IPS-15b (cell line): ENCODE results near the gene OR1L6.

ENCODE experiments used
- H3K27me3 ChIP-seq: one replicate; pipeline ENCODE4 v1.6.1; 2013; ENCODE audit warnings: low read length; ENCODE audit not compliant: control insufficient read depth, insufficient read depth
- H3K36me3 ChIP-seq: one replicate; pipeline ENCODE4 v1.6.1; 2013; ENCODE audit warnings: low read length; ENCODE audit not compliant: control insufficient read depth, insufficient read depth
- H3K4me1 ChIP-seq: one replicate; pipeline ENCODE4 v1.6.1; 2013; ENCODE audit warnings: mild to moderate bottlenecking, low read length; ENCODE audit not compliant: control insufficient read depth, insufficient read depth
- H3K4me3 ChIP-seq: one replicate; pipeline ENCODE4 v1.5.1; 2013; ENCODE audit warnings: low read depth, low read length
- H3K9ac ChIP-seq: one replicate; pipeline ENCODE4 v1.6.1; 2013; ENCODE audit warnings: low read depth, mild to moderate bottlenecking, low read length
- H3K9me3 ChIP-seq: one replicate; pipeline ENCODE4 v1.6.1; 2013; ENCODE audit warnings: mild to moderate bottlenecking, low read length; ENCODE audit not compliant: control insufficient read depth, insufficient read depth

The OR1L6 gene

DNA sequence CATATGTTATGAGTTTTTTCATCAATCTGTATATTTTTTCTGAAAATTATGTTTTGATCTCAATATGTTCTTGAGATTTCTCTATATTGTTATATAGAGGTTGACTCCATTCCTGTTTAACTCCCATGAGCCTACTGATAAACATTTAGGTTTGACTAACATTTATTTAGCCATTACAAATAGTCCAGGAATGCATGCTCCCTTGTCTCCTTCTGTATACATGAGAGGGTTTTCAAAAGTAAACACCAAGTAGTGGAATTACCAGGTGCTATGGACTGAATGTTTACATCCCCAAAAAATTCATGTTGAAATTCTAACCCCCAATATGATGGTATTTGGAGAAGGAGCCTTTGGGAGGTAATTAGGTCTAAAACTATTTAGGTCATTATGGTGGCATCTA is 43.2 kb downstream of the OR1L6 start:
- no peaks in the 10 kb centered on the region for H3K36me3 ChIP-seq
- no peaks in the 10 kb centered on the region for H3K27me3 ChIP-seq
- no peak overlapping the region for H3K9ac ChIP-seq
- no peaks in the 10 kb centered on the region for H3K4me1 ChIP-seq
- H3K9me3 ChIP-seq: no peaks in the 10 kb centered on the region
- no peak overlapping the region for H3K4me3 ChIP-seq

DNA sequence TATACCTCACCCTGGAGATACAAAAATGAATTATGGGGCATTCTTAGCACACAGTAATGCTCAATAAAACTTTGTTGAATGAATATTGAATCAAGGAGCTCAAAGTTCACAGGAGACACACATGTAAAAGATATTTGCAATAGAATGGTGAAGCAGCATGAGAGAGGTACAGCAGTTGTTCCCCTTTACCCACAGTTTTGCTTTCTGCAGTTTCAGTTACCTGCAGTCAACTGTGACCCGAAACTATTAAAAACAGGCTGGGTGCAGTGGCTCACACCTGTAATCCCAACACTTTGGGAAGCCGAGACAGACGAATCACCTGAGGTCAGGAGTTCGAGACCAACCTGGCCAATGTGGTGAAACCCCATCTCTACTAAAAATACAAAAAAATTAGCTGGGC is 44.2 kb downstream of the OR1L6 start:
- Histone ChIP-seq H3K4me3 (no peak overlapping the region), H3K4me1 (no peaks in the 10 kb centered on the region), H3K27me3 (no peaks in the 10 kb centered on the region)

DNA sequence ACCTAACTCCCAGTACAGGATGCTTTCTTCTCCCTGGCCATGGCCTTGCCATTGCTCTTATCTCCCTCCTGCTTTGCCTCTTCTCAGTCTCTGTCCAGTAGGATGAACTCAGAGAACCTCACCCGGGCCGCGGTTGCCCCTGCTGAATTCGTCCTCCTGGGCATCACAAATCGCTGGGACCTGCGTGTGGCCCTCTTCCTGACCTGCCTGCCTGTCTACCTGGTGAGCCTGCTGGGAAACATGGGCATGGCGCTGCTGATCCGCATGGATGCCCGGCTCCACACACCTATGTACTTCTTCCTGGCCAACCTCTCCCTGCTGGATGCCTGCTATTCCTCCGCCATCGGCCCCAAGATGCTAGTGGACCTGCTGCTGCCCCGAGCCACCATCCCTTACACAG is 46.7 kb downstream of the OR1L6 start, which contains the start of gene OR5C1:
Gene OR5C1 (plus strand): TSS at position 103 of the 400 bp plus-strand sequence. CDS start 0 bp downstream, at position 103.
- no peaks in the 10 kb centered on the region for H3K4me1 ChIP-seq
- no peaks in the 10 kb centered on the region for H3K27me3 ChIP-seq
- H3K4me3 ChIP-seq: no peak within 1 kb of the TSS
- no peak within 1 kb of the TSS for H3K9ac ChIP-seq
- no peaks in the 10 kb centered on the region for H3K9me3 ChIP-seq
- no peaks in the 10 kb centered on the region for H3K36me3 ChIP-seq

More for the DNA sequence above, 44.2 kb downstream of the OR1L6 start:
- Histone ChIP-seq H3K9me3 (no peaks in the 10 kb centered on the region), H3K36me3 (no peaks in the 10 kb centered on the region), H3K9ac (no peak overlapping the region)

DNA sequence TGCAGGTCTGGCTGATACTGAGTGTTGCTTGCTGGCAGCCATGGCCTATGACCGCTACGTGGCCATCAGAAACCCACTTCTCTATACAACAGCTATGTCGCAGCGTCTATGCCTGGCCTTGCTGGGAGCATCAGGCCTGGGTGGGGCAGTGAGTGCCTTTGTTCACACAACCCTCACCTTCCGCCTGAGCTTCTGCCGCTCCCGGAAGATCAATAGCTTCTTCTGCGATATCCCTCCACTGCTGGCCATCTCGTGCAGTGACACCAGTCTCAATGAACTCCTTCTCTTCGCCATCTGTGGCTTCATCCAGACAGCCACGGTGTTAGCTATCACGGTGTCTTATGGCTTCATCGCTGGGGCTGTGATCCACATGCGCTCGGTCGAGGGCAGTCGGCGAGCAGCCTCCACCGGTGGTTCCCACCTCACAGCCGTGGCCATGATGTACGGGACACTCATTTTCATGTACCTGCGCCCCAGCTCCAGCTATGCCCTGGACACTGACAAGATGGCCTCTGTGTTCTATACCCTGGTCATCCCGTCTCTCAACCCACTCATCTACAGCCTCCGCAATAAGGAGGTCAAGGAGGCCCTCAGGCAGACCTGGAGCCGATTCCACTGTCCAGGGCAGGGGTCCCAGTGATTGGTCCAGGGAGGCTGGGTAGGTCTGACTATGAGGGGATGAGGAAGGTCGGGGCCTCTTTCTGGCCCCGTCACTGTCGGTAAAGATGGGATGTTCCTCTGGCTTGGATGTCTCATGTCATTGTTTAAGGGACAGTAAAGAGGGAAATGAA is 47.3 kb downstream of the OR1L6 start:
- no peaks in the 10 kb centered on the region for H3K4me1 ChIP-seq
- H3K9me3 ChIP-seq: no peaks in the 10 kb centered on the region
- no peak overlapping the region for H3K4me3 ChIP-seq
- no peak overlapping the region for H3K9ac ChIP-seq
- H3K36me3 ChIP-seq: no peaks in the 10 kb centered on the region
- H3K27me3 ChIP-seq: no peaks in the 10 kb centered on the region

DNA sequence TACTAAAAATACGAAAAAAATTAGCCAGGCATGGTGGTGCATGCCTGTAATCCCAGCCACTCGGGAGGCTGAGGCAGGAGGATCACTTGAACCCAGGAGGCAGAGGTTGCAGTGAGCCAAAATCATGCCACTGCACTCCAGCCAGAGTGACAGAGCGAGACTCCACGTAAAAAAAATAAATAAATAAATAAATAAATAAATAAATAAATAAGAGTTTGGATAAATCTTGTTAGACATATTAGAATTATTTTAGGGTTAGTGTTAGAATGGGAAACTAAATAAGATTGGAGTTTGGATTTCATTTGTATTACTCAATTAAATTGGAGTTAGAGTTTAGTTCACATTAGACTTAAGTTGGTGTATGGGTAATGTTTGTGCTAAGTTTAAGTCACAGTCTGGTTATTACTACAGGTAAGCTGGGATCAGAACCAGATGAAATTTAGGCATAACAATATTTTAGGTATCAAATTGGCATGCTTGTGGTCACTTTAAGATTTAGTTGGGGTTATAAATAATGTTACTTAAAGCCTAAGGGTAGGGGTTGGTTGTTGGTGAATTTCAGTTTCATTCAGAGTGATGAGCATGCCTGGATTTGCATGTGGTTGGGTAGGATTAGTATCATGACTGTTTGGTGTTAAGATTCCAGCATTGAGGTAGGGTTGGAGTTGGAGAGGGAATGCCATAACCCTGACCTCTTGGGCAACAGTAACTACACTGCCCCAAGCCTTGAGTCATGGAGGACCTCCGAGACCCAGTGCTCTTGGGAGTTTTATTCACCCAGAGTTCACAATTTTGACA is 50.0 kb downstream of the OR1L6 start:
- no peak overlapping the region for H3K9ac ChIP-seq
- no peaks in the 10 kb centered on the region for H3K27me3 ChIP-seq
- H3K9me3 ChIP-seq: no peaks in the 10 kb centered on the region
- H3K4me3 ChIP-seq: no peak overlapping the region
- no peaks in the 10 kb centered on the region for H3K36me3 ChIP-seq
- no peaks in the 10 kb centered on the region for H3K4me1 ChIP-seq

DNA sequence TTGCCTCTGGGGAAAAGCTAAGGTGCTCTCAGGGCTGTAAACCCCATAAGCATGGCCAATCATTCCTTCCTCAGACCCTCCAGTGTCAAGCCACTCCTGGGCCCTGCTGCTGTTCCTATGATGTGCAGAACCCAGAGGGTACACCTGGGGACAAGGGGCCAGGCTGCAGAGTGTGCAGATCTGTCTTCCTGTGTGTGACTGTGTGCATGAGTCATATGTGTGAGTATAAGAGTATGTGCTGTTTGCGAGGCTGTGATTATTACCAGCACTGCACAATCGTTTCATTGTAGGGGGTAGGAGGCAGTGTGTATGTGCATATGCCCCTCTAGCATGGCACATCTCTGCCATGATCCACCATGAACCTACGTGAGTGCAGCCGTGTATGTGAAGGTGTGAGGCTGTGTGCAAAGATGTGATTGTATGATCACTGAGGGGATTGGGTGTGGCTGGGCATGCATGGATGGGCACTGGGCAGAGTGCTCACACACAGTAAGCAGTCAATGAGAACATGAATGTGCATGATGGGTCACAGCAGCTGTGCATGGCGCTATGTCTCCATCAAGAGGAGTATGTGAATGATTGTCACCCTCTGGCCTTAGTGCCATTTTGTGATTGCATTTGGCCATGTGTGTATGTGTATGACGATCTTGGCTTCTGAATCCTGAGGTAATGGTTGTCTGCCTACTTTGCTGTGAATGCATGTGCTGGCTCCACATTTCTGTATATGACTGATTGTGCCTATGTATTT is 55.4 kb downstream of the OR1L6 start:
- Histone ChIP-seq H3K9ac (no peak overlapping the region), H3K4me1 (no peaks in the 10 kb centered on the region), H3K27me3 (no peaks in the 10 kb centered on the region), H3K9me3 (no peaks in the 10 kb centered on the region), H3K36me3 (no peaks in the 10 kb centered on the region), H3K4me3 (no peak overlapping the region)
